ENCODE data around the gene GLDN.

The GLDN gene

GRCh38 chr15:51343466-51343865 is 2.0 kb downstream of the GLDN start:
- no peak for TF ChIP-seq CTCF (IDR thresholded peaks at IDR 0.05)
- no peak for TF ChIP-seq ZFX (IDR thresholded peaks at IDR 0.05; ENCODE audit: borderline replicate concordance)
- no peak overlapping the region for H3K27ac ChIP-seq

GRCh38 chr15:51346136-51346535 is 4.7 kb downstream of the GLDN start:
- H3K27ac ChIP-seq = no peak overlapping the region
- TF ChIP-seq CTCF (IDR thresholded peaks at IDR 0.05) = no peak
- no peak for TF ChIP-seq ZFX (IDR thresholded peaks at IDR 0.05; ENCODE audit: borderline replicate concordance)

GRCh38 chr15:51348688-51349087 is 7.2 kb downstream of the GLDN start:
- TF ChIP-seq ZFX (IDR thresholded peaks at IDR 0.05; ENCODE audit: borderline replicate concordance) (no peak), CTCF (IDR thresholded peaks at IDR 0.05) (no peak)
- H3K27ac ChIP-seq = no peak overlapping the region

GRCh38 chr15:51349156-51349844 is 7.8 kb downstream of the GLDN start:
- H3K27ac ChIP-seq = no peak overlapping the region
- TF ChIP-seq CTCF (IDR thresholded peaks at IDR 0.05) (no peak), ZFX (IDR thresholded peaks at IDR 0.05; ENCODE audit: borderline replicate concordance) (no peak)

GRCh38 chr15:51350723-51351122 is 9.3 kb downstream of the GLDN start:
- no peak overlapping the region for H3K27ac ChIP-seq
- no peak for TF ChIP-seq CTCF (IDR thresholded peaks at IDR 0.05)
- no peak for TF ChIP-seq ZFX (IDR thresholded peaks at IDR 0.05; ENCODE audit: borderline replicate concordance)

- no peak overlapping the region for H3K27ac ChIP-seq
- TF ChIP-seq ZFX (IDR thresholded peaks at IDR 0.05; ENCODE audit: borderline replicate concordance) (no peak), CTCF (IDR thresholded peaks at IDR 0.05) (no peak)
Measured at GRCh38 chr15:51353976-51354375, 12.5 kb downstream of the GLDN start.

- TF ChIP-seq CTCF (IDR thresholded peaks at IDR 0.05) = no peak
- no peak for TF ChIP-seq ZFX (IDR thresholded peaks at IDR 0.05; ENCODE audit: borderline replicate concordance)
- no peak overlapping the region for H3K27ac ChIP-seq
Measured at GRCh38 chr15:51355096-51355495, 13.6 kb downstream of the GLDN start.

Measured in 22Rv1 (cell line).